RPMI8226 (cell line): Measurements from ENCODE around the gene RERE.
A peak's percentile ranks its signal among the peaks of the same experiment; 100 is the strongest.
"Not testable (repeated sequence)": the region's sequence is repeated elsewhere in the genome, so short reads cannot be mapped to it uniquely, and the experiment has no call there.

Source experiments
- DNase-seq: peaks from one replicate; pipeline ENCODE4 v3.0.0-alpha.2; 2015

RERE gene

DNA sequence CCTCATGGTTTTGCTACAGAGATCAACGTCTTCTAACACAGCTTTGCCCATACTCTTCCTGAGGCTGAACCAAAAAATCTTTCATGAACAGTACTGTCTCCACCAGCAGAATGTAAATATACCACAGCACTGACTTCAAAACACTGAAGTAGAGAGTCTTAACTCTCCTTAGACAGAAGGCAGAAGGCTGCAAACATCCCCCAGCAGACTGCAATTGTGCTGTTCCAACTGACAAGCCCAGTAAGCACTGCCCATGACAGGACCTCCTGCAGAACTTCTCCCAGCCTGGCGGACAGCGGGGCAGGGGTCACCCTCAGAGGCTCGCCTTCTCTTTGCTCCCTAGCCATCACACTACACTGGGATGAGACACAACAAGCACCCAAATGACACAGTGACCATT lies 218.7 kb downstream of the RERE start:
- no peak for DNase-seq

DNA sequence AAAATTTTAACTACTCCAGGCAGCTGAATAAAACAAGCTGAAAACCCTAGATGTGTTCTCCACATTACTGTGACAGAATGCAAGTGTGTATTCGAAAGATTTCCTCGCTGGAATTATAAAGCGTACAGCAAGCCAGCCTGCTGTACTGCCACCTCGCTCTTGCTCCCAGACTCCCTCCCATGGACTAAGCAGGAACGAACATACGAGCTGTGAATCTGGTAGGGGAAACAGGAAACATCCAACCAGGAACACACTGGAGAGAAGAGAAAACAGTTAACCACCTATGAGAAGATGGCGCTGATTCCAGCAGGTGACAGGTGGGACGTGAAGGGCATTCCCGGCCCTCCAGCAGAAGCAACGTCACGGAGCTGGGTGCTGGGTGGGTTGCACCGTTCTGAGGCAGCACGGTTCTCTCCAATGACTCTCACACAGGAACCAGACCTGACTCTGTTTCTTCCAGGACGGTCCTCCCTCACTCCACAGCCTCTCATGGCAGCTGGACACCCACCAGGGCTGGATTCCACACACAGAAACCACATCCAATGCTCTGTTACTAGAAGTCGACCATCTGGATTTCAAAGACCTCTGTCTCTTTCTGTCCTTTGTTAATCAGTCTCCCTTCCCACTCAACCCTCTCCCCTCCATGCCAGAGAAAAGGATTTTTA lies 219.2 kb downstream of the RERE start:
- DNase-seq = no peak

DNA sequence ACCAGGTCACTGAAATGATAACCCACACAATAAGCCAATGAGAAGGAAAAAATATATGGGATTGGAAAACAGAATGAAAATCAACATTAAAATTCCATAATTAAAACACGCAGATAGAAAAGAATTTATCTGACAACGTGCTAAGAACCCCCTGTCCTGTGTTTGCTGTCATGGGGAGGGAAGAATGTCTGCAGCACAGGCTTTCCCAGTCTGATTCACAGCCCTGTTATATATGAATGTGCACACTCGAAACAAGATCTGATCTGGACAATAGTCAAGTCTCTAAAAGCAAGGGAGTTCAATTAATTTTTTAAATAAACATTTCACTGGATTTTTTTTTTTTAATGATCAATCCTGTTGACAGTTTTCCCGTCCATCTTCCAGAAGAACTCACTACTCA lies 220.0 kb downstream of the RERE start:
- no peak for DNase-seq

DNA sequence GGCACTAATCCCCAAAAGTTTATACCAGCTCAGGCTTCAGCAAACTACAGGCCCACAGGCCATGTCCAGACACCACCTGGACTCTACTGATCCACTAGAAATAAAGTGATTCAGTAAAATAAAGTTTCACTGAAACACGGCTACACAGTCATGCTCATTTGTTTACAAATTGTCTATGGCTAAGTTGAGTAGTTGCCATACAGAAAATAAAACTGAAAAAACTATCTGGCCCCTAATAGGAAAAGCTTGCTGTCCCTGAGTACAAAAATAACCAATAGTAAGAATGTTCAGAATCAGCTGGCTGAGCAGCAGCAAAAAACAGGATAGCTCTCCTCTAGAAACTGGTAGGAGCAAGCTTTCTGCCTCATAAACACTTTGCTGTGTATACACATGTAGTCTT lies 221.5 kb downstream of the RERE start:
- no peak for DNase-seq

DNA sequence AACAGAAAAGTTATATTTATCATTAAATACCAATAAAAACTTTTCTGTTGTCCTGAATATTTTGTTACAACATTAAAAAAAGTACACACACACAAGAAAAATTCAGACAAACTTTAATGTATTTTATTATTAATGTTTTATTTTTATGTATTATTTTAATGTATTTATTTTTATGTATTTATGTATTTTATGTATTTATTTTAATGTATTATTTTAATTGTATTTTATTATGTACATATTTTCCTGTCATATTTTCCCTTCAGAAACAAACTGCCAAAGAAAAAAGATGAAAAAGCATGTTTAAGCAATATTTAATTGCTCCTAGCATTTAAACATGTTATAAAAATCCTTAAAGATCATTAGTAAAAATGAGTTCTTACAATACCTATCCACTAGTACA lies 222.1 kb downstream of the RERE start:
- DNase-seq = no peak

DNA sequence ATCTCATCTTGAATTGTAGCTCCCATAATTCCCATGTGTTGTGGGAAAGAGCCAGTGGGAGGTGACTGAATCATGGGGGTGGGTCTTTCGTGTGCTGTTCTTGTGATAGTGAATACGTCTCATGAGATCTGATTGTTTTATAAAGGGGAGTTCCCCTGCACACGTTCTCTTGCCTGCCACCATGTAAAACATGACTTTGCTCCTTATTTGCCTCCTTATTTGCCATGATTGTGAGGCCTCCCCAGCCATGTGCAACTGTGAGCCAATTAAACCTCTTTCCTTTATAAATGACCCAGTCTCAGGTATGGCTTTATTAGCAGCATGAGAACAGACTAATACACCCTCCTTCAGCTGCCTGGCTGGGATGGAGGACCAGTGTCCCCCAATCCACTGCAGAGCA lies 224.1 kb downstream of the RERE start:
- not testable (repeated sequence) for DNase-seq

DNA sequence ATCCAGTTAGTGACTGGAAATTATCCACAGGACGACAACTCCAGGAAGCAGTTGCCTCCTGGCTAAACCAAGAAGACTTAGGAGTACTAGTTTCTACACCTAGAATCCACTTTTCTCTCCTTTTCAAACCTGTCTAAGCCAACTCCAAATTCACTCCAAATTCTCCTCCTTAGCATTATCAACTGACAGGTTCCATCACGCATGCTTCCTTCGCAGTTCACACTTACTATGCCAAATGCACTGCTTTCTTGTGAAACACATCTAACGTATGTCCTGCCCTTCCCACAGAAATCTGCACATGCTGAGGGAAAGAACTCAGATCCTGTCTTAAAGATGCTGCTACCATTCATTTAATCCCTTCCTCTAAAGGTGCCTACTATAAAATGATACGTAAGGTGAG lies 225.9 kb downstream of the RERE start:
- DNase-seq = no peak

DNA sequence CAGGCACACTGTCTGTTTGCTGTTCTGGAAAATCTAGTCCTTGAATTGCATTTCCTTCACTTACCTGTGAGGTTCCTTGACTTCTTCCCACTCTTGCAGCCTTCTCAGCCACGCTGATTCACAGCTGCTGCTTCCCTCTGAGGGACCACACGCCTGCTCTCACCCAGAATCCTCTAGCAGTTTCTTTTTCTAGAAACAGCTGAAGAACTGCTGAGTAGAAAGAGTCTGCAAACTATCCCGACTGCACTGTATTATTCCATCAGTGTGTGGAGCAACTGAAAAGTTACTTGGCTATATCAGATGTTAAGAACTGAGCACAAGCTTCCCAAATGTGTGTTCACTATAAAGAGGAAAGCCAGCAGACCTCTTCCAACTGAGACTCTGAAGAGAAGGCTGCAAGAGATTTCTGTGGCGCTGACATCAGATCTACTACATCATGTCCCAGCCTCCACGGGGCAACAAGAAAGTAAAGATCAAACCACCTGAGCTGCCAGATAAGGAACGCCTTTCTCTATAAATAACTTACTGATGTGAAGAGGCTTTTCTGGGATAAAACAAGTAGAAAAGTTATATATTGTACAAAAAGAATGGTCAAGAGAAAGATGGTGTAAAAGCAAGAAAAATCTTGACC lies 226.6 kb downstream of the RERE start:
- DNase-seq = peak; percentile 15

DNA sequence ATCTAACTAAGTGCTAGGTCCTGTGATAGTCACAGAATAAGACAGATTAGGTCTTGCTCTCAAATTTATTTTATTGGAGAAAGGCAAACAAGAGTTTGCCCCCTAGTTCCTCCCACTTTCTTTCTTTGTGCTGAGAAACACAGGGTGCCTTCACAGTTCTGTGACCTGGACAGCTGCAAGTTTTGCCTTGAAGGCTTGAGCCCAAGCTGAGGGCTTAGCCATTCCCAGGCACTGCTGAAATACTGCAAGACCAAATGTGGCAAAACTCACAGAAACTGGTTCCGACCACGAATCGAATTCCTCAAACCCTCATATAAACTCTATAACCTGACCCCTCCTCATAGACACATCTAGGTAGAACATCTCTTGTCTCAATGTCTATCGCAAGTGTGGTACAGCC lies 227.9 kb downstream of the RERE start:
- no peak for DNase-seq

DNA sequence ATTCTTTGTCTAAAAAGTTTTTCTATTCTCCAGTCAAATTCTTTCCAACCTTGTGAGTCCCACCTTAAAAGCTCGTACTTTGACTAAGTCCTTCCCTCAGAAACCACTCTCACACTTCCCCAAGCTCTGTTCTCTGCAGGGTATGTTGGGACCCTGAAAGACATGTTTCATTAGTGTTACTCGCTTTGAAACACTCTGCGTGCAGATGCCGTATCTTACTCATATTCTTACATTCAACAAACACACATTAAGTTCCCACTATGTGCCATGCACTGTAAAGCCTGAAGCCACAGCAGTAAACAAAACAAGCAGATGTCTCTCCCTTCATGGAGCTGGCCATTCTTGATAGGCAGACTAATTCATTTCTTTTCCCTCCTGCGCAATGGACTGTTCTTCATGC lies 229.7 kb downstream of the RERE start:
- DNase-seq = no peak

DNA sequence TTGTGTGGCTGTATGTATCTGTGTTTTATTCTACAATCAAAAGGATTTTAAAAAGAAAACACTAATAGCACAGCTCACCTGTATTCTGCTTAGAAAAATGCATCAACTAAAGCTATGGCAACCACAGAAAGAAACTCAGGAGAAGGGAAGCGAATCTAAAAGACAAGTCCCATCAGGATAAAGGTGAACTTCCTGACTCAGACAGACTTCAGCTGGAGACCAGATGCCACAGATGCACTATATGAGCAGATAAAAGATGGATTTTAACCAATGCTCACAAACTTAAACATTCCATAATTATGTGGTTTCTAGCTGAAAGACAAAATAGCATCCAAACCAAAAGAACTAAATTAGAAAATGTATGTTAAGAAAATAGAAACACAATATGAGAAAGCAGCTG lies 231.0 kb downstream of the RERE start:
- no peak for DNase-seq

DNA sequence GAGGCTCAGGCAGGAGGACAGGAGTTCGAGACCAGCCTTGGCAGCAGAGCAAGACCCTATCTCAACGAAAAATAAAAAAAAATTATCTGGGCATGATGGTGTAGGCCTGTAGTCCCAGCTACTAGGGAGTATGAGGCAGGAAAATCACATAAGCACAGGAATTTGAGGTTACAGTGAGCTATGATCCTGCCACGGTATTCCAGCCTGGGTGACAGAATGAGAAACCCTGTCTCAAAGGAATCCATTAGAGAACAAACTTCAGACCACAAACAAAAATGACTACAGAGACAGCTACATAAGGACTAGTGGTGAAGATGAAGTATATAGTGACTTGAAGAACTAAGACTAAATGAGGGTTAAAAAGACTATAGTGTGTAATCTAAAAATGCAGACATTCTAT lies 233.1 kb downstream of the RERE start:
- no peak for DNase-seq

DNA sequence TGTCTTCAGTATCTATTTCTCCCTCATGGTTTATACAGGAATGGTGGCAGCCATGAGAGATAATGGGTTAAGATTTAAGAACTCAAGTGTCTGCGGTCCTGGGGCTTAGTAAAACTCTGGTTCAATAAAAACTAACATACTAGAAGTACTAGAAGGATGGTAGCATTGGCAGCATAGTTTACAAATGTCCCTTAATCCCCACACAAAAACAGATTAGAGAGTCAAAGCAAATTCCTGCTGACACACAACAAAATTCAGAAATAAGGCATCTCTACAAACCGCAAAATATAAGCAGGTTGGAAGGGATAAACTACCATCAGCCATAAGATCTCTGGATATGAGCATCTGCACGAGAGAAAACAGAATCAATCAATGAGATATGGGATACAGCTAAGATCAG lies 234.4 kb downstream of the RERE start:
- DNase-seq = no peak

DNA sequence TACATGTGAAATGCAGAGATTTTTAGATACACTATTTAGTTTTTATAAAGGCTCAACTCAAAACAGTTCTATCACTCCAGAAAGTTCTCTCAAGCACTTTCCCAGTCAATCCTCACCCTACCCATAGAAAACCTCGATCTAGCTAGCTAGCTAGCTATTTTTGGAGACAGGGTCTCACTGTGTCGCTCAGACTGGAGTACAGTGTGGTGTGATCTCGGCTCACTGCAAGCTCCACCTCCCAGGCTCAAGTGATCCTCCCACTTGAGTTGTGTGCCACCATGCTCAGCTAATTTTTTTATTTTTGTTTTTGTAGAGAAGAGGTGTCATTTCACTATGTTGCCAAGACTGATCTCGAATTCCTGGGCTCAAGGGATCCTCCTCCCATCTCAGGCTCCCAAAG lies 236.9 kb downstream of the RERE start:
- DNase-seq = no peak

DNA sequence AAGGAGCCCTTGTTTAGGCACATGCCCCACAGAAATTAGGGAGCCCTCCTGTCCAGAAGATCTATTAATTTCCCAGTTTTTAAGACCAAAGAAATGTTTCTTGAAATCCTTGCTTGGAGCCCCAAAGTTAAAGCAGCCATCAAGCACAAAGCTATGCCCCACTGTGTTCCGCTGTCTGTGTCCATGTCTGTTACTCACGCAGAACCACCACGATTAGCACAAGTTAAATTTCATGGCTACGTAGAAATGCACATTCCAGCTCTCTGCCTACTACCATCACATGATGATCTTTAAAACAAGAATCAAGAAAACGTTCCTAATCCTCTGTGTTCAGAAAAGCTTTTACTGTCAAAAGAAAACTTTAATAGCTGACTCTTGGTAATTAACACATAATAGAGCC lies 238.5 kb downstream of the RERE start:
- DNase-seq = no peak

DNA sequence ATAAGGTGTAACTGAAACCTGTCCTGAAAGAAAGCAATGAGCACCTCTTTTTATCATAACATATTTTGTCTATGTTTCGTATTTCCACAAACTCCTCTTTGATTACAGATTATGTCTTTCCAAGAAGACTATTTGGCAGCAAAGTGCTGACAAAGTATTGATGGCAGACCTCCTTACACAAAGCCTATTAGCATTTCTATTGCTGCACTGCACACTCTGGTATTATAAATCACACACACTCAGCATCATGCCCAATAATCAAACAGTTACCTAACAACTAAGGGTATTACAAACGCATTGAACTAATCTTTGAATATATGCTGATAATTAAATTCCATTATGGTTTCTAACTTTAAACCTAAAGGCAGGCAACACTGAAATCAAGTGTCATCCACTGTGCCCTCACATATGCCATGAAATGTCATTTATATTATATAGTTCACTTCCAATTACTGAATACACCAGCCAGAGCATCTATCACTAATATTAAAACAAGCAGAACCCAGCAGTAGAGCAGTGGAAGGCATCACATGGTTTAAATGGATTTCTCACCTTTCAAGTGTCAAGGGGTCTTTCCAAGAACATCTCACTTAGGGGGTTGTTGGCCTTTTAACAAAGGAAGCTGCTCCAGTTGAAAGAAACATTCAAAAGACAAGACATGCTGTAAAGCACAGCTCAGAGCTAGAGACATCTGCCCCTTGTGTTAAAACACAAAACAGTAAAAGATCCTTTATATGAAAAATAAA lies 239.1 kb downstream of the RERE start:
- no peak for DNase-seq

DNA sequence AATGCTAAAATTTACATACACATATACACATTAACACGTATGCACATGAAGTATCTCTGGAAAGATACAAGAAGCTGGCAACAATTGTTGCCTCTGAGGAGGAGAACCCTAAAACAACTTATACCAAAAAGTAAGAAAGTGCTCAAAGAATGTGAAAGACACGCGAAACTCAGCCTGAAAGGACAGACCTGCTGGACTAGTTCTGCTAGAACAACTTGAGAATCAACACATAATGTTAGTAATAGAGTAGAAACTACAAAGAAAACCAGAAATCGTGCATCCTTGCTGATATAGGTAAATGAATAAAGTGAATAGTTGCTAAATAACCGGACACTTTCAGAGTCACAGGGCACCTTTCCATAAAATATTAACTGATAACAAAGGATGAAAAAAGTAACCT lies 242.5 kb downstream of the RERE start:
- DNase-seq = no peak

DNA sequence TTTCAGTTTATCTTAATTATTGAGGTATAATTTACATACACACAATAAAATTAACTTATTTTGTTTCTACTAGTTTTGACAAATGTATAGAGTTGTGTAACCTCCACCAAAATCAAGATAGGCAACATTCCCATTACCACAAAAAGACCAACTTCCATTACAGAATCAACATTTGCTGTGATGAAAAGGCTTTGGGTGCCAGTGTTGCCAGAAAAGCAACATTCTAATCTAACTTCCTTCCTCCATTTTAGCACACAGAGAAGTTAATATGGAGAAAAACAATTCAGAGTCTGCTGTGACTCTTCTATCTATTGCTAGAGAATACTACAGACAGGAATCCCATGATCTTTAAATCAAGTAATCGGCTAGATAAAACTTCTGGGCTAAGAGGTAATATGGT lies 245.3 kb downstream of the RERE start:
- DNase-seq = no peak

DNA sequence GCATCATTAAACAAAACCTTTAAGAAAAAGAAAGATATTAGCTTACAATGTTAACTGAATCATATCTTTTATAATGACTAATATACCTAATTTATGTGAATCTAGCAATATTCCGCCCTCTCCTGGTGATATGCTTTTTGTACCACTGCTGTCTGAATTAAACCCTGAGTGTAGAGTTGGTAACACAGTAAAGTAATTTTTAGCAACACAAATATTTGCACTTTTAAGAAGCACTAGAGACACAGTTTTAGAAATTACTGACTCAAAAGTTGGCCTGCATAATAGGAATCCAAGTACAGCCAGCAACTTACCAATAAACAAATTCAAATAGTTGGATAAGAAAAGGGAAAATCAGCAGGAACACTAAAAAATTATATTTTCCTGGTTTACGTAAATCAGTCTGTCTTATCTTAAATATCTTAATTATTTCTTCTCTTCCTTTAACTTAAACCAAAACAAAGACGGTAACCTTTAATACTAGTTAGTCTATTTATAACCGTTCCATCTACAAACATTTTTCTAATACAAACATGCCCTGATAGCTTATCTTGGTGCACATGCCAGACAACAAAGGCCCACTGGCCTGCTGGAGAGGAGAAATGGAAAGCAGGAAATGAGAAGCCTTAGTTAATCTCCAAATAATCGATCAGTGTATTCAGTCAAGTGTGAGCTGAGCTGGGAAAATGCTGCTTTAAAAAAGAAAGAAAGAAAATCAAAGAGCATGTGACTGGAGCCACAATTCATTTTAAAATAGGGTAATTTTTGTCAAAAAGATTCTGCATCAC lies 246.0 kb downstream of the RERE start:
- DNase-seq = no peak

DNA sequence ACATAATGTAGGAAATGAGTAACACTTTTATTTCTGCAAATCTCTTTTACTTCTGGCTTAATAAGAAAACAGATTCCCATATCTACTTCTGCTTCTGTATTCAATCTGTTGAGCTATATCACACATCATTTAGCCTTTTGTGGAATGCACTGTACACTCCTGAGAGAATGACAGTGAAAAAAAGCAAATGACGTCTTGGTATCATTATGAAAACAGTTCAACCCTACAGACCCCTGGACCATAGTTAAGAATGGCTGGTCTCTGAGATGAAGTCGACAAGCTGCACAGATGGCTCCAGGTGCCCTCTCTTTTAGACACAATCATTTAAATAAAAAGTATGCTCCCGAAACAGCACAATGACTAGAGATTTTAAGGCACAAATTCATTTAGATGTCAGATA lies 247.0 kb downstream of the RERE start:
- no peak for DNase-seq

DNA sequence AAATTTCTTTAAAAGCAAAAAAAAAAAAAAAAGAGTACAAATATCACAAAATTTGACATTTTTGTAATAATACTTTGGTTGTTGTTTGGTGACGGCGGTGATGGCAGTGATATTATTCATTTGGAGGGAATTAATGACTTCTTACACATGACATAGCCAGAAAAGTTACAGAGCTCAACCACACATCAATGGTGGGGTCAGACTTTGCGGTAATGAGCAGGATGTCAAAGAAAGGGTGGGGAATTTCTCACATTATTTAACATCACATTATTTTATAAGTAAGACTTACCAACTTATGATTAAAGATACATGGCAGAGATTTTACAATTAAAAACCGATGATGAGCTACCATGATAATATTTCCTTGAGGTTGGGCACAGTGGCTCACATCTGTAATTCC lies 248.2 kb downstream of the RERE start:
- no peak for DNase-seq

DNA sequence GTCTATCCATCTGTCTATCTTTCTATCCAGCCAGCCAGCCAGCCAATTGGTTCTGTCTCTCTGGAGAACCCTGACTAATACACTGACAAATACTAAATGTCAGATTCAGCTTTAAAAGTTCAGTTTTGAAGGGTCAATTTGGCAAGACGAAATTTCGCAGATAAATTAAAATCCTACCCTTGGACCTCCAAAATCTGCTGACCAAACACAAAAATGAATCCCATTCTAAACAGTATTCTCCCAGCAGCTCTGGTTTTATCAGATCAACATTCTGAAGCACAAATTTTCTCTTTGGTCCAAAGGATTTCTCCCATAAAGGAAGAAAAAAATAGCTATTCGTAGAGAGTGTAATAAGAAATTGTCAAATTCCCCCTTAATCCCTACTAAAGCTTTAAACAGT lies 248.6 kb downstream of the RERE start:
- no peak for DNase-seq

DNA sequence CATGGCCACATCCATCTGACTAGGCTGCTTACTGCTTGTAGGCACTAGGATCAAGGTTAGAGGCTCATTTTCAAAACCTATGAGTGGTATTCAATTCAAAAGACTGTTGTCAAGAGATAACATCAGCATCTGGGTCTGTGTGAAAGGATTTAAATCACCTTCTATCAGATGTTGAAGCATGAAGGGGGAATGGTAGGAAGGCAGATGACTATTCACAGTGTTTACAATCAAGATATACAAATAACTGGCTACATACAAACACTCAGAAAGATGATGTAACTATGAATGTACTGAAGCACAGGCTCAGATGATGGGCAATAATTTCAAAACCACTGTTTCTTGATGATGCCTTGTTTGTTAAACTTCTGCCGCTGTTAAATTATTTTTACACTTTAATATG lies 250.3 kb downstream of the RERE start:
- DNase-seq = no peak

DNA sequence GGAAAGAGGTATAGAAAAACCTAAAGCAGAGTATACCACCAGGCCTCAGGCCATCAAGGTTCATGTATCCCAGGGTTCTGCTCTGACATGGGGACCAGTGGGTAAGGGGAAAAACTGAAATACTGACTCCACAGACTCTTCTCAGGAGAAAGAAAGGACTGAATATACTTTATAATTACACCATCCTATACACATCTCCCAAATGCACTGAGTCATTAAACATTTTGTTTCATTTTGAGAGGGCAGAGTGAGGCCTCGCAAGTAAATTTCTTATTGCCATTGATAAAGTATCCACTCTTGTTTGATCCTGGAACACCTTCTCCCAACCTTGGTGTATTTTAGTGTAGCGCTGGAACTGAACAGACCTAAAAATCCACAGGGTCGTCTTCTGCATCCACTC lies 251.6 kb downstream of the RERE start:
- DNase-seq = no peak
